Osteoblast (primary cell): ENCODE measurements around the gene ERBB4. TPM values are rescaled to one million over a fixed set of nuclear protein-coding genes. Genes with fewer than 3 reads are reported as not detected.

Experiments
- DNase-seq: peaks from one replicate; pipeline ENCODE4 v3.0.0; 2011; ENCODE audit warnings: low spot score, mixed read lengths; ENCODE audit not compliant: insufficient read length; ENCODE audit errors: missing footprints
- H2AFZ ChIP-seq: 2 replicates; pipeline ENCODE4 v1.6.0; 2011; ENCODE audit warnings: mild to moderate bottlenecking, low read length
- H3K27ac ChIP-seq: 2 replicates; pipeline ENCODE4 v1.5.1; 2011; ENCODE audit warnings: mild to moderate bottlenecking, low read depth, low read length, moderate library complexity
- H3K27me3 ChIP-seq: 2 replicates; pipeline ENCODE4 v1.6.0; 2012; ENCODE audit warnings: mild to moderate bottlenecking, control low read depth, inconsistent platforms, low read length, moderate library complexity; ENCODE audit not compliant: insufficient read depth
- H3K36me3 ChIP-seq: 2 replicates; pipeline ENCODE4 v1.5.1; 2011; ENCODE audit warnings: mild to moderate bottlenecking, low read length, control low read depth, moderate library complexity; ENCODE audit not compliant: insufficient read depth
- H3K4me1 ChIP-seq: 2 replicates; pipeline ENCODE4 v1.5.1; 2011; ENCODE audit warnings: mild to moderate bottlenecking, low read length, control low read depth, moderate library complexity; ENCODE audit not compliant: insufficient read depth
- H3K4me2 ChIP-seq: 2 replicates; pipeline ENCODE4 v1.6.0; 2011; ENCODE audit warnings: mild to moderate bottlenecking, low read length; ENCODE audit not compliant: insufficient read depth
- H3K4me3 ChIP-seq: fragments of 200-600 bp; sonication (generic); 3 replicates; pipeline ENCODE4 v1.5.1; 2012; ENCODE audit warnings: mild to moderate bottlenecking, low read length, inconsistent platforms; ENCODE audit not compliant: insufficient read depth
- H3K79me2 ChIP-seq: 2 replicates; pipeline ENCODE4 v1.6.0; 2012; ENCODE audit warnings: mild to moderate bottlenecking, low read length, control low read depth, inconsistent platforms; ENCODE audit not compliant: insufficient read depth
- H3K9me3 ChIP-seq: 2 replicates; pipeline ENCODE4 v1.5.1; 2011; ENCODE audit warnings: low read depth, low read length, control low read depth
- H4K20me1 ChIP-seq: 2 replicates; pipeline ENCODE4 v1.6.0; 2012; ENCODE audit warnings: mild to moderate bottlenecking, low read length, control low read depth; ENCODE audit not compliant: insufficient read depth
- total RNA-seq: library from RNA; depleted of rRNA; stranded (reverse); fragments of >200 nt; gene quantifications from 2 replicates; pipeline ENCODE4 v1.2.3, GENCODE V29; 2012
- TF ChIP-seq, protein P1 (sequence below): IDR thresholded peaks from 2 replicates; pipeline ENCODE4 v1.5.1; 2011; ENCODE audit warnings: mild to moderate bottlenecking, low read depth, low read length, moderate library complexity; ENCODE audit errors: extremely low read depth

Gene ERBB4
- total RNA-seq, 1 donor = under 0.01 TPM

GRCh38 chr2:212097001-212097400 lies 441.6 kb downstream of the ERBB4 start:
- TF ChIP-seq, protein P1, sequence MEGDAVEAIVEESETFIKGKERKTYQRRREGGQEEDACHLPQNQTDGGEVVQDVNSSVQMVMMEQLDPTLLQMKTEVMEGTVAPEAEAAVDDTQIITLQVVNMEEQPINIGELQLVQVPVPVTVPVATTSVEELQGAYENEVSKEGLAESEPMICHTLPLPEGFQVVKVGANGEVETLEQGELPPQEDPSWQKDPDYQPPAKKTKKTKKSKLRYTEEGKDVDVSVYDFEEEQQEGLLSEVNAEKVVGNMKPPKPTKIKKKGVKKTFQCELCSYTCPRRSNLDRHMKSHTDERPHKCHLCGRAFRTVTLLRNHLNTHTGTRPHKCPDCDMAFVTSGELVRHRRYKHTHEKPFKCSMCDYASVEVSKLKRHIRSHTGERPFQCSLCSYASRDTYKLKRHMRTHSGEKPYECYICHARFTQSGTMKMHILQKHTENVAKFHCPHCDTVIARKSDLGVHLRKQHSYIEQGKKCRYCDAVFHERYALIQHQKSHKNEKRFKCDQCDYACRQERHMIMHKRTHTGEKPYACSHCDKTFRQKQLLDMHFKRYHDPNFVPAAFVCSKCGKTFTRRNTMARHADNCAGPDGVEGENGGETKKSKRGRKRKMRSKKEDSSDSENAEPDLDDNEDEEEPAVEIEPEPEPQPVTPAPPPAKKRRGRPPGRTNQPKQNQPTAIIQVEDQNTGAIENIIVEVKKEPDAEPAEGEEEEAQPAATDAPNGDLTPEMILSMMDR = no peak

GRCh38 chr2:212089873-212090272 lies 448.7 kb downstream of the ERBB4 start:
- no peak for DNase-seq
- Histone ChIP-seq H4K20me1 (no peaks in the 10 kb centered on the region), H3K4me2 (no peak overlapping the region), H2AFZ (no peak overlapping the region), H3K36me3 (no peaks in the 10 kb centered on the region), H3K4me1 (no peaks in the 10 kb centered on the region), H3K9me3 (no peaks in the 10 kb centered on the region), H3K4me3 (no peak overlapping the region), H3K27me3 (no peaks in the 10 kb centered on the region), H3K27ac (no peak overlapping the region), H3K79me2 (no peaks in the 10 kb centered on the region)
- TF ChIP-seq, protein P1 = no peak

More at GRCh38 chr2:212097001-212097400, 441.6 kb downstream of the ERBB4 start:
- H3K4me2 ChIP-seq = no peak overlapping the region
- no peak overlapping the region for H3K27ac ChIP-seq
- no peaks in the 10 kb centered on the region for H3K27me3 ChIP-seq
- H3K4me1 ChIP-seq = no peaks in the 10 kb centered on the region
- H4K20me1 ChIP-seq = no peaks in the 10 kb centered on the region
- no peaks in the 10 kb centered on the region for H3K79me2 ChIP-seq
- H2AFZ ChIP-seq = no peak overlapping the region
- DNase-seq = no peak
- no peaks in the 10 kb centered on the region for H3K36me3 ChIP-seq
- H3K9me3 ChIP-seq = no peaks in the 10 kb centered on the region
- no peak overlapping the region for H3K4me3 ChIP-seq

DNA sequence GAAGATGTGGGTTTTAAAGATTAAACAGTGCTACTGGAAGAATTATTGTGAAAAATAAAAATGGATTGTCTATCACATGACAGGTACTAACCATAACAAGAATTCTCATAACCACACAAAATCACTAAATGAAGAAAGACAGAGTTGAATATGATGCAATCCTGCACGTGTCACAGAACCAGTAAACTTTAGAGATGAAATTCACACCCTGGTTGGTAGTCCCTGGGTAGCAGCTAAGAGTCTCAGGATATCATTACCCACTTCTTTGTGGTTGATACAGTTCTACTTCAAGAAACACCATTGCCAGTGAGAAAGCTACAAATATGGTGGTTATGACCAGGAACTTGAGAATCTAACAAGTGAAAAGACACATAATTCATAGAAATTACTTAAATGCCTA lies 450.2 kb downstream of the ERBB4 start:
- Histone ChIP-seq H3K4me3 (no peak overlapping the region), H3K27ac (no peak overlapping the region), H3K4me1 (no peaks in the 10 kb centered on the region), H3K27me3 (no peaks in the 10 kb centered on the region), H2AFZ (no peak overlapping the region), H4K20me1 (no peaks in the 10 kb centered on the region), H3K36me3 (no peaks in the 10 kb centered on the region), H3K9me3 (no peaks in the 10 kb centered on the region), H3K4me2 (no peak overlapping the region), H3K79me2 (no peaks in the 10 kb centered on the region)
- TF ChIP-seq, protein P1 = no peak
- DNase-seq = no peak

DNA sequence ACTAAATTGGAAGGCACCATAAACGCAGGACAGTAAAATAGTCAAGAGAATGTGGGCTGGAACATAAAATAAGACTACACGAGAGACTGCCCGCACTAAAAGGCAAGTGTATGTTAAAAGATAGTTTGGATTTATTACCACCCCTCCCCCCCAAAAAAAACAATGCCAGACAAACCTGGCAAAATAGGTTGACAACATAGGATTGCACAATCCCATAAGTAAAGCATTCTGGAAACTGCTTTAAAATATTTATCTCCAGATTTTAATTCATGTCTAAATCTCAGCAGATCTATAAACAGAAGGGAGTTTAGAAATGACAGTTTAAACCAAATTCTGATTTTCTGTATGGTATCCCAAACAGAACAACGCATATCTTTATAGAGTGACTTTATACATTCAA lies 455.1 kb downstream of the ERBB4 start:
- H3K4me3 ChIP-seq = no peak overlapping the region
- no peak for DNase-seq
- H3K79me2 ChIP-seq = no peaks in the 10 kb centered on the region
- no peak overlapping the region for H3K27ac ChIP-seq
- H2AFZ ChIP-seq = no peak overlapping the region
- no peaks in the 10 kb centered on the region for H3K36me3 ChIP-seq
- H3K4me2 ChIP-seq = no peak overlapping the region
- no peaks in the 10 kb centered on the region for H3K27me3 ChIP-seq
- H3K9me3 ChIP-seq = no peaks in the 10 kb centered on the region
- H4K20me1 ChIP-seq = no peaks in the 10 kb centered on the region
- H3K4me1 ChIP-seq = no peaks in the 10 kb centered on the region
- TF ChIP-seq, protein P1 = no peak
